HepG2 (cell line): ENCODE measurements around the gene TPX2. TPM values are rescaled to one million over a fixed set of nuclear protein-coding genes. Genes with fewer than 3 reads are reported as not detected.

Experiments
- DRAP1 ChIP-seq: IDR thresholded peaks from 2 replicates; pipeline ENCODE4 v1.6.1; 2016; ENCODE audit warnings: missing genetic modification reagents, missing compliant biosample characterization
- FOXC1 ChIP-seq: sonication (generic); formaldehyde crosslinking; IDR thresholded peaks from 2 replicates; pipeline ENCODE4 v1.8.0; 2022; ENCODE audit warnings: mild to moderate bottlenecking, missing genetic modification reagents, borderline replicate concordance
- KAT7 ChIP-seq: IDR thresholded peaks from 2 replicates; pipeline ENCODE4 v1.6.1; 2018; ENCODE audit warnings: borderline replicate concordance, missing compliant biosample characterization
- MTA1 ChIP-seq: sonication (generic); formaldehyde crosslinking; IDR thresholded peaks from 2 replicates; pipeline ENCODE4 v1.4.0; 2020; ENCODE audit warnings: missing genetic modification reagents, mild to moderate bottlenecking, borderline replicate concordance
- NFRKB ChIP-seq: fragments of 450-650 bp; IDR thresholded peaks from 2 replicates; pipeline ENCODE4 v1.6.1; 2017
- XBP1 ChIP-seq: sonication (generic); formaldehyde crosslinking; IDR thresholded peaks from 2 replicates; pipeline ENCODE4 v1.5.0; 2020; ENCODE audit warnings: missing genetic modification reagents
- XRCC5 ChIP-seq: fragments of 200-400 bp; formaldehyde crosslinking; optimal IDR thresholded peaks from 2 replicates; pipeline ENCODE3; 2017; ENCODE audit warnings: mild to moderate bottlenecking, low read length
- ZBTB21 ChIP-seq: sonication (generic); formaldehyde crosslinking; IDR thresholded peaks from 2 replicates; pipeline ENCODE4 v1.4.0; 2020; ENCODE audit warnings: missing genetic modification reagents
- ZNF276 ChIP-seq: sonication (generic); formaldehyde crosslinking; IDR thresholded peaks from 2 replicates; pipeline ENCODE4 v1.4.0; 2020; ENCODE audit warnings: mild to moderate bottlenecking, low read depth, missing genetic modification reagents
- ZNF598 ChIP-seq: sonication (generic); formaldehyde crosslinking; IDR thresholded peaks from 2 replicates; pipeline ENCODE4 v1.5.1; 2020; ENCODE audit warnings: mild to moderate bottlenecking, missing genetic modification reagents, borderline replicate concordance
- ZSCAN22 ChIP-seq: sonication (generic); formaldehyde crosslinking; IDR thresholded peaks from 2 replicates; pipeline ENCODE4 v1.4.0; 2020; ENCODE audit warnings: mild to moderate bottlenecking, missing genetic modification reagents
- ZZZ3 ChIP-seq: sonication (generic); formaldehyde crosslinking; IDR thresholded peaks from 2 replicates; pipeline ENCODE4 v1.4.0; 2020; ENCODE audit warnings: missing genetic modification reagents, mild to moderate bottlenecking, borderline replicate concordance
- polyA plus RNA-seq, 8 experiments: library from polyadenylated mRNA; depleted of rRNA in 3 of 8; stranded (reverse) in 7 of 8; unstranded in 1 of 8; fragments of >200 nt; fragmentation: Illumina TruSeq in 4 of 8; extraction: Trizol in 4 of 8; gene quantifications; 2 replicates each; pipeline versions ENCODE4 v1.2.1 to v1.2.3, GENCODE V29; 2011 to 2016; ENCODE audit warnings: low read depth in 4 of 8, missing spikeins in 1 of 8, mixed read lengths in 1 of 8; ENCODE audit not compliant: insufficient read depth in 1 of 8
- total RNA-seq, 5 experiments: library from RNA; depleted of rRNA; stranded (reverse); fragments of >200 nt; fragmentation: Illumina TruSeq; extraction: Trizol; gene quantifications; 2 replicates each; pipeline ENCODE4 v1.2.3, GENCODE V29; 2016; ENCODE audit warnings: low read depth in 1 of 5
- TF ChIP-seq, protein P1 (sequence below), 2 experiments: IDR thresholded peaks; 2 replicates each; pipeline ENCODE4 v1.6.1; 2011 to 2012; ENCODE audit warnings: low read length in 2 of 2, borderline replicate concordance in 1 of 2, low read depth in 1 of 2, mild to moderate bottlenecking in 1 of 2, moderate library complexity in 1 of 2
- TF ChIP-seq, protein P2 (sequence below): sonication (generic); formaldehyde crosslinking; IDR thresholded peaks from 2 replicates; pipeline ENCODE4 v1.4.0; 2020; ENCODE audit warnings: missing genetic modification reagents, borderline replicate concordance
- TF ChIP-seq, protein P3 (sequence below): sonication (generic); formaldehyde crosslinking; IDR thresholded peaks from 2 replicates; pipeline ENCODE4 v1.4.0; 2020; ENCODE audit warnings: mild to moderate bottlenecking, missing genetic modification reagents, borderline replicate concordance
- TF ChIP-seq, protein P4 (sequence below): IDR thresholded peaks from 2 replicates; pipeline ENCODE4 v1.6.1; 2016; ENCODE audit warnings: low read depth

TPX2 gene
- total and polyA plus RNA-seq, 2 of the 13 experiments (the other 11 are each of a cell fraction or from before 2014, with no cell fraction given), result 34.3 to 124 TPM

- TF ChIP-seq, protein P1, sequence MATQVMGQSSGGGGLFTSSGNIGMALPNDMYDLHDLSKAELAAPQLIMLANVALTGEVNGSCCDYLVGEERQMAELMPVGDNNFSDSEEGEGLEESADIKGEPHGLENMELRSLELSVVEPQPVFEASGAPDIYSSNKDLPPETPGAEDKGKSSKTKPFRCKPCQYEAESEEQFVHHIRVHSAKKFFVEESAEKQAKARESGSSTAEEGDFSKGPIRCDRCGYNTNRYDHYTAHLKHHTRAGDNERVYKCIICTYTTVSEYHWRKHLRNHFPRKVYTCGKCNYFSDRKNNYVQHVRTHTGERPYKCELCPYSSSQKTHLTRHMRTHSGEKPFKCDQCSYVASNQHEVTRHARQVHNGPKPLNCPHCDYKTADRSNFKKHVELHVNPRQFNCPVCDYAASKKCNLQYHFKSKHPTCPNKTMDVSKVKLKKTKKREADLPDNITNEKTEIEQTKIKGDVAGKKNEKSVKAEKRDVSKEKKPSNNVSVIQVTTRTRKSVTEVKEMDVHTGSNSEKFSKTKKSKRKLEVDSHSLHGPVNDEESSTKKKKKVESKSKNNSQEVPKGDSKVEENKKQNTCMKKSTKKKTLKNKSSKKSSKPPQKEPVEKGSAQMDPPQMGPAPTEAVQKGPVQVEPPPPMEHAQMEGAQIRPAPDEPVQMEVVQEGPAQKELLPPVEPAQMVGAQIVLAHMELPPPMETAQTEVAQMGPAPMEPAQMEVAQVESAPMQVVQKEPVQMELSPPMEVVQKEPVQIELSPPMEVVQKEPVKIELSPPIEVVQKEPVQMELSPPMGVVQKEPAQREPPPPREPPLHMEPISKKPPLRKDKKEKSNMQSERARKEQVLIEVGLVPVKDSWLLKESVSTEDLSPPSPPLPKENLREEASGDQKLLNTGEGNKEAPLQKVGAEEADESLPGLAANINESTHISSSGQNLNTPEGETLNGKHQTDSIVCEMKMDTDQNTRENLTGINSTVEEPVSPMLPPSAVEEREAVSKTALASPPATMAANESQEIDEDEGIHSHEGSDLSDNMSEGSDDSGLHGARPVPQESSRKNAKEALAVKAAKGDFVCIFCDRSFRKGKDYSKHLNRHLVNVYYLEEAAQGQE (IDR thresholded peaks at IDR 0.05; ENCODE audit: borderline replicate concordance in 1 of 2, low read depth in 1 of 2, low read length in 2 of 2), result peak in 1 of 2 experiments; percentile 62; a peak in 1 of 4 replicates
- TF ChIP-seq XRCC5 (peak; percentile 73), ZZZ3 (CRISPR knock-in tag) (no peak; the same call in 1 of the 2 replicates), ZBTB21 (CRISPR knock-in tag) (no peak), ZNF276 (CRISPR knock-in tag) (0 out of 2 replicates have a peak, but pooled peaks have one; percentile 68), DRAP1 (CRISPR knock-in tag) (peak; percentile 62; the same call in 1 of the 2 replicates), MTA1 (no peak), ZNF598 (no peak), XBP1 (no peak), ZSCAN22 (CRISPR knock-in tag) (peak; percentile 93), KAT7 (CRISPR knock-in tag) (peak; percentile 96; the same call in 1 of the 2 replicates), NFRKB (no peak), FOXC1 (no peak)
- TF ChIP-seq, protein P2, sequence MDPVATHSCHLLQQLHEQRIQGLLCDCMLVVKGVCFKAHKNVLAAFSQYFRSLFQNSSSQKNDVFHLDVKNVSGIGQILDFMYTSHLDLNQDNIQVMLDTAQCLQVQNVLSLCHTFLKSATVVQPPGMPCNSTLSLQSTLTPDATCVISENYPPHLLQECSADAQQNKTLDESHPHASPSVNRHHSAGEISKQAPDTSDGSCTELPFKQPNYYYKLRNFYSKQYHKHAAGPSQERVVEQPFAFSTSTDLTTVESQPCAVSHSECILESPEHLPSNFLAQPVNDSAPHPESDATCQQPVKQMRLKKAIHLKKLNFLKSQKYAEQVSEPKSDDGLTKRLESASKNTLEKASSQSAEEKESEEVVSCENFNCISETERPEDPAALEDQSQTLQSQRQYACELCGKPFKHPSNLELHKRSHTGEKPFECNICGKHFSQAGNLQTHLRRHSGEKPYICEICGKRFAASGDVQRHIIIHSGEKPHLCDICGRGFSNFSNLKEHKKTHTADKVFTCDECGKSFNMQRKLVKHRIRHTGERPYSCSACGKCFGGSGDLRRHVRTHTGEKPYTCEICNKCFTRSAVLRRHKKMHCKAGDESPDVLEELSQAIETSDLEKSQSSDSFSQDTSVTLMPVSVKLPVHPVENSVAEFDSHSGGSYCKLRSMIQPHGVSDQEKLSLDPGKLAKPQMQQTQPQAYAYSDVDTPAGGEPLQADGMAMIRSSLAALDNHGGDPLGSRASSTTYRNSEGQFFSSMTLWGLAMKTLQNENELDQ, result no peak
- TF ChIP-seq, protein P3, sequence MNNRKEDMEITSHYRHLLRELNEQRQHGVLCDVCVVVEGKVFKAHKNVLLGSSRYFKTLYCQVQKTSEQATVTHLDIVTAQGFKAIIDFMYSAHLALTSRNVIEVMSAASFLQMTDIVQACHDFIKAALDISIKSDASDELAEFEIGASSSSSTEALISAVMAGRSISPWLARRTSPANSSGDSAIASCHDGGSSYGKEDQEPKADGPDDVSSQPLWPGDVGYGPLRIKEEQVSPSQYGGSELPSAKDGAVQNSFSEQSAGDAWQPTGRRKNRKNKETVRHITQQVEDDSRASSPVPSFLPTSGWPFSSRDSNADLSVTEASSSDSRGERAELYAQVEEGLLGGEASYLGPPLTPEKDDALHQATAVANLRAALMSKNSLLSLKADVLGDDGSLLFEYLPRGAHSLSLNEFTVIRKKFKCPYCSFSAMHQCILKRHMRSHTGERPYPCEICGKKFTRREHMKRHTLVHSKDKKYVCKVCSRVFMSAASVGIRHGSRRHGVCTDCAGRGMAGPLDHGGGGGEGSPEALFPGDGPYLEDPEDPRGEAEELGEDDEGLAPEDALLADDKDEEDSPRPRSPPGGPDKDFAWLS (CRISPR knock-in tag), result peak; percentile 33; the same call in 1 of the 2 replicates
- TF ChIP-seq, protein P4, sequence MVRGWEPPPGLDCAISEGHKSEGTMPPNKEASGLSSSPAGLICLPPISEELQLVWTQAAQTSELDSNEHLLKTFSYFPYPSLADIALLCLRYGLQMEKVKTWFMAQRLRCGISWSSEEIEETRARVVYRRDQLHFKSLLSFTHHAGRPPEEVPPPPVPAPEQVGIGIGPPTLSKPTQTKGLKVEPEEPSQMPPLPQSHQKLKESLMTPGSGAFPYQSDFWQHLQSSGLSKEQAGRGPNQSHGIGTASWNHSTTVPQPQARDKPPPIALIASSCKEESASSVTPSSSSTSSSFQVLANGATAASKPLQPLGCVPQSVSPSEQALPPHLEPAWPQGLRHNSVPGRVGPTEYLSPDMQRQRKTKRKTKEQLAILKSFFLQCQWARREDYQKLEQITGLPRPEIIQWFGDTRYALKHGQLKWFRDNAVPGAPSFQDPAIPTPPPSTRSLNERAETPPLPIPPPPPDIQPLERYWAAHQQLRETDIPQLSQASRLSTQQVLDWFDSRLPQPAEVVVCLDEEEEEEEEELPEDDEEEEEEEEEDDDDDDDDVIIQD, result 0 out of 2 replicates have a peak, but pooled peaks have one; percentile 12
Measured at GRCh38 chr20:31722257-31723068, 16.6 kb upstream of the TPX2 start, which contains the start of gene BCL2L1 (continued).
